Thyroid gland (tissue), 4 donors: ENCODE data around the gene CLDN22.

Experiments
- POLR2A ChIP-seq, 2 donors: fragments of 450-650 bp; IDR thresholded peaks; one replicate each; pipeline ENCODE4 v1.6.1; 2017; ENCODE audit warnings: antibody characterized with exemption in 2 of 2, mild to moderate bottlenecking in 2 of 2, moderate library complexity in 1 of 2
- TF ChIP-seq, protein P1 (sequence below), 6 experiments: fragments of 200-600 bp in 3 of 6; fragments of 450-650 bp in 3 of 6; sonication (generic) in 3 of 6; IDR thresholded peaks; one replicate each; pipeline ENCODE4 v1.5.1; 2016 to 2019; ENCODE audit warnings: antibody characterized with exemption in 6 of 6, mild to moderate bottlenecking in 2 of 6, inconsistent platforms in 1 of 6, moderate library complexity in 1 of 6

- no peak for TF ChIP-seq POLR2A (IDR thresholded peaks at IDR 0.05)
- TF ChIP-seq, protein P1, sequence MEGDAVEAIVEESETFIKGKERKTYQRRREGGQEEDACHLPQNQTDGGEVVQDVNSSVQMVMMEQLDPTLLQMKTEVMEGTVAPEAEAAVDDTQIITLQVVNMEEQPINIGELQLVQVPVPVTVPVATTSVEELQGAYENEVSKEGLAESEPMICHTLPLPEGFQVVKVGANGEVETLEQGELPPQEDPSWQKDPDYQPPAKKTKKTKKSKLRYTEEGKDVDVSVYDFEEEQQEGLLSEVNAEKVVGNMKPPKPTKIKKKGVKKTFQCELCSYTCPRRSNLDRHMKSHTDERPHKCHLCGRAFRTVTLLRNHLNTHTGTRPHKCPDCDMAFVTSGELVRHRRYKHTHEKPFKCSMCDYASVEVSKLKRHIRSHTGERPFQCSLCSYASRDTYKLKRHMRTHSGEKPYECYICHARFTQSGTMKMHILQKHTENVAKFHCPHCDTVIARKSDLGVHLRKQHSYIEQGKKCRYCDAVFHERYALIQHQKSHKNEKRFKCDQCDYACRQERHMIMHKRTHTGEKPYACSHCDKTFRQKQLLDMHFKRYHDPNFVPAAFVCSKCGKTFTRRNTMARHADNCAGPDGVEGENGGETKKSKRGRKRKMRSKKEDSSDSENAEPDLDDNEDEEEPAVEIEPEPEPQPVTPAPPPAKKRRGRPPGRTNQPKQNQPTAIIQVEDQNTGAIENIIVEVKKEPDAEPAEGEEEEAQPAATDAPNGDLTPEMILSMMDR (IDR thresholded peaks at IDR 0.05), result no peak
Measured at GRCh38 chr4:183291070-183291469, 29.0 kb downstream of the CLDN22 start.
